Liver (tissue), 3 donors: ENCODE results near the gene NLRP5.

Experiments
- GABPA ChIP-seq, 2 donors: IDR thresholded peaks in 1 of 2; conservative IDR thresholded peaks in 1 of 2; 2 replicates each; pipeline ENCODE4 v1.6.1; 2016; ENCODE audit warnings: antibody characterized with exemption in 2 of 2, mild to moderate bottlenecking in 1 of 2, moderate library complexity in 1 of 2
- HNF4G ChIP-seq: IDR thresholded peaks from 2 replicates; pipeline ENCODE4 v1.6.1; 2016; ENCODE audit warnings: antibody characterized with exemption
- NR2F2 ChIP-seq: IDR thresholded peaks from 2 replicates; pipeline ENCODE4 v1.6.1; 2016; ENCODE audit warnings: antibody characterized with exemption
- RAD21 ChIP-seq, 2 donors: IDR thresholded peaks; 2 replicates each; pipeline ENCODE4 v1.6.1; 2016; ENCODE audit warnings: antibody characterized with exemption in 2 of 2, mild to moderate bottlenecking in 2 of 2
- RXRA ChIP-seq, 2 donors: IDR thresholded peaks; 2 replicates each; pipeline ENCODE4 v1.6.1; 2017 to 2018; ENCODE audit warnings: antibody characterized with exemption in 2 of 2, mild to moderate bottlenecking in 1 of 2
- SP1 ChIP-seq: IDR thresholded peaks from 2 replicates; pipeline ENCODE4 v1.6.1; 2018; ENCODE audit warnings: antibody characterized with exemption, mild to moderate bottlenecking
- TAF1 ChIP-seq: conservative IDR thresholded peaks from 2 replicates; pipeline ENCODE4 v1.6.1; 2016; ENCODE audit warnings: antibody characterized with exemption, mild to moderate bottlenecking
- YY1 ChIP-seq: IDR thresholded peaks from 2 replicates; pipeline ENCODE4 v1.6.1; 2016; ENCODE audit warnings: antibody characterized with exemption, mild to moderate bottlenecking
- TF ChIP-seq, protein P1 (sequence below): fragments of 150-350 bp; IDR thresholded peaks from 2 replicates; pipeline ENCODE4 v1.5.1; 2017; ENCODE audit warnings: improper control_type of control experiment, low read depth, low read length; ENCODE audit not compliant: missing input control
- TF ChIP-seq, protein P2 (sequence below): IDR thresholded peaks from 2 replicates; pipeline ENCODE4 v1.6.1; 2016; ENCODE audit warnings: antibody characterized with exemption
- TF ChIP-seq, protein P3 (sequence below): IDR thresholded peaks from 2 replicates; pipeline ENCODE4 v1.6.1; 2016; ENCODE audit warnings: antibody characterized with exemption
- donor health status: healthy.
- donor health status: healthy.

DNA sequence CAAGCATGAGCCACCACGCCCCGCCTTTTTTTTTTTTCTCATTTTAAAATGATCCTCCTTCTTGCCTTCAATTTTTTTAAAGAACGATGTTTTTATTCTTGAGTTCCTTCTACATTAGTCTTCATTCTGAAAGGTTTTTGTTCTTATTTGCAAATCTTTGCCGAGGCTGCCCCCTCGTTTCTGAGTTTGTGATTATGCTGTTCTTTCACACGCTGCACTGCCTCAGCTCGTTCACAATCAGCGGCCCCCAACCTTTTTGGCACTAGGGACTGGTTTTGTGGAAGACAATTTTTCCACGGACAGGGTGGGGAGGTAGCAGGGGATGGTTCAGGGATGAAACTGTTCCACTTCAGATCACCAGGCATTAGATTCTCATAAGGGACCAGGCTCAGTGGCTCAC, 107.9 kb downstream of the NLRP5 start:
- TF ChIP-seq, protein P1, sequence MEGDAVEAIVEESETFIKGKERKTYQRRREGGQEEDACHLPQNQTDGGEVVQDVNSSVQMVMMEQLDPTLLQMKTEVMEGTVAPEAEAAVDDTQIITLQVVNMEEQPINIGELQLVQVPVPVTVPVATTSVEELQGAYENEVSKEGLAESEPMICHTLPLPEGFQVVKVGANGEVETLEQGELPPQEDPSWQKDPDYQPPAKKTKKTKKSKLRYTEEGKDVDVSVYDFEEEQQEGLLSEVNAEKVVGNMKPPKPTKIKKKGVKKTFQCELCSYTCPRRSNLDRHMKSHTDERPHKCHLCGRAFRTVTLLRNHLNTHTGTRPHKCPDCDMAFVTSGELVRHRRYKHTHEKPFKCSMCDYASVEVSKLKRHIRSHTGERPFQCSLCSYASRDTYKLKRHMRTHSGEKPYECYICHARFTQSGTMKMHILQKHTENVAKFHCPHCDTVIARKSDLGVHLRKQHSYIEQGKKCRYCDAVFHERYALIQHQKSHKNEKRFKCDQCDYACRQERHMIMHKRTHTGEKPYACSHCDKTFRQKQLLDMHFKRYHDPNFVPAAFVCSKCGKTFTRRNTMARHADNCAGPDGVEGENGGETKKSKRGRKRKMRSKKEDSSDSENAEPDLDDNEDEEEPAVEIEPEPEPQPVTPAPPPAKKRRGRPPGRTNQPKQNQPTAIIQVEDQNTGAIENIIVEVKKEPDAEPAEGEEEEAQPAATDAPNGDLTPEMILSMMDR: no peak
- TF ChIP-seq RXRA (IDR thresholded peaks at IDR 0.05): no peak
- TF ChIP-seq SP1: no peak
- no peak for TF ChIP-seq GABPA (IDR thresholded peaks at IDR 0.05 in 1 of 2, conservative IDR thresholded peaks at IDR 0.05 in 1 of 2)
- TF ChIP-seq NR2F2: no peak
- TF ChIP-seq YY1: no peak
- no peak for TF ChIP-seq RAD21 (IDR thresholded peaks at IDR 0.05)
- TF ChIP-seq, protein P2, sequence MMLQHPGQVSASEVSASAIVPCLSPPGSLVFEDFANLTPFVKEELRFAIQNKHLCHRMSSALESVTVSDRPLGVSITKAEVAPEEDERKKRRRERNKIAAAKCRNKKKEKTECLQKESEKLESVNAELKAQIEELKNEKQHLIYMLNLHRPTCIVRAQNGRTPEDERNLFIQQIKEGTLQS: no peak
- TF ChIP-seq, protein P3, sequence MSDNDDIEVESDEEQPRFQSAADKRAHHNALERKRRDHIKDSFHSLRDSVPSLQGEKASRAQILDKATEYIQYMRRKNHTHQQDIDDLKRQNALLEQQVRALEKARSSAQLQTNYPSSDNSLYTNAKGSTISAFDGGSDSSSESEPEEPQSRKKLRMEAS: no peak
- TF ChIP-seq TAF1: no peak
- TF ChIP-seq HNF4G: no peak
